SK-N-SH treated with all-trans-retinoic acid at 6 μM for 48 hours (cell line): ENCODE data around the gene LANCL2.

Source experiments
- ARNTL ChIP-seq: fragments of 450-650 bp; formaldehyde crosslinking; IDR thresholded peaks from 2 replicates; pipeline ENCODE4 v1.5.0; 2020; ENCODE audit warnings: low read depth, mild to moderate bottlenecking, moderate library complexity, borderline replicate concordance
- CSRNP3 ChIP-seq: fragments of 250-450 bp; sonication (Bioruptor Pico); IDR thresholded peaks from 2 replicates; pipeline ENCODE4 v1.5.1; 2021; ENCODE audit warnings: mild to moderate bottlenecking, moderate library complexity
- PATZ1 ChIP-seq: fragments of 250-450 bp; sonication (Bioruptor Pico); IDR thresholded peaks from 2 replicates; pipeline ENCODE4 v1.8.0; 2020; ENCODE audit warnings: mild to moderate bottlenecking, moderate library complexity, borderline replicate concordance
- SNAI2 ChIP-seq: fragments of 250-450 bp; sonication (Bioruptor Pico); IDR thresholded peaks from 2 replicates; pipeline ENCODE4 v1.5.0; 2020; ENCODE audit warnings: mild to moderate bottlenecking, moderate library complexity

GRCh38 chr7:55342216-55342871 lies 22.8 kb upstream of the LANCL2 start:
- TF ChIP-seq CSRNP3 (no peak), ARNTL (no peak), PATZ1 (no peak), SNAI2 (CRISPR knock-in tag) (no peak)
